SK-N-MC (cell line): ENCODE data around the gene JAK1.

Experiments used
- DNase-seq: peaks from one replicate; pipeline ENCODE4 v3.0.0-alpha.2; 2011; ENCODE audit warnings: low read depth, low spot score
- H3K27ac ChIP-seq: fragments of 200-600 bp; sonication (generic); 2 replicates; pipeline ENCODE4 v1.5.1; 2016; ENCODE audit warnings: mixed run types
- H3K36me3 ChIP-seq: fragments of 200-600 bp; sonication (generic); 2 replicates; pipeline ENCODE4 v1.6.1; 2017; ENCODE audit warnings: antibody characterized with exemption, low read length, mixed read lengths; ENCODE audit not compliant: insufficient read depth
- H3K4me3 ChIP-seq: fragments of 200-600 bp; sonication (generic); 2 replicates; pipeline ENCODE4 v1.5.1; 2016
- H3K9ac ChIP-seq: fragments of 200-600 bp; sonication (generic); 2 replicates; pipeline ENCODE4 v1.8.0; 2017; ENCODE audit warnings: mixed run types, mixed read lengths; ENCODE audit not compliant: insufficient read length
- H3K9me3 ChIP-seq: fragments of 200-600 bp; sonication (generic); 2 replicates; pipeline ENCODE4 v1.6.1; 2017; ENCODE audit warnings: low read depth, mild to moderate bottlenecking, antibody characterized with exemption, low read length, moderate library complexity, mixed read lengths
- EZH2 ChIP-seq: fragments of 200-600 bp; sonication (generic); IDR thresholded peaks from one replicate; pipeline ENCODE4 v1.6.1; 2017; ENCODE audit warnings: antibody characterized with exemption
- FOXP2 ChIP-seq: optimal IDR thresholded peaks from 2 replicates; pipeline ENCODE3; 2011; ENCODE audit warnings: mild to moderate bottlenecking, moderate library complexity; ENCODE audit not compliant: insufficient read depth; ENCODE audit errors: extremely low read length, control extremely low read depth
- POLR2AphosphoS5 ChIP-seq: IDR thresholded peaks from 2 replicates; pipeline ENCODE4 v1.6.1; 2012; ENCODE audit warnings: mild to moderate bottlenecking, low read depth, low read length, borderline replicate concordance

Gene JAK1

DNA sequence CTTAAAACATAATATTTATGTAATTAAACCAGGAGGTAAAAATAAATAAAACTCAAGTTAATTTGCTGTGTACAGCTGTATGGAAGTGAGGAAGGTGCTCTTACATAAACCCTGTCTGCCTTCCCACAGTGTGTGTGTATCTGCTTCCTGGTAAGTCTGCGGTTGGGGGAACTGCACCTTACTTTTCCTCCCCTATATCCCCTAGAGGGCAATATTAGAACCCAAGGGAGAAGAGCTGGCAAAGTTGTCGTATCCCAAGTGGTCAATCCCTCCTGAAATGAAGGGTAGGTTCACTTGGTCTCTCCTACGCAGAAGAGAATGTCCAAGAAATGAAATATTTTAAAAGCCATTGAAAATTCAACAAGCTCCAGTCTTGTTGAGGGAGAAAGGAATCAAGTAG lies 17.8 kb upstream of the JAK1 start:
- H3K9ac ChIP-seq, result no peak overlapping the region
- H3K9me3 ChIP-seq, result no peaks in the 10 kb centered on the region
- DNase-seq, result no peak
- no peak for TF ChIP-seq POLR2AphosphoS5
- TF ChIP-seq EZH2, result no peak
- TF ChIP-seq FOXP2, result no peak
- H3K36me3 ChIP-seq, result no peaks in the 10 kb centered on the region
- H3K27ac ChIP-seq, result no peak overlapping the region
- no peak overlapping the region for H3K4me3 ChIP-seq

- H3K9me3 ChIP-seq, result no peaks in the 10 kb centered on the region
- TF ChIP-seq POLR2AphosphoS5, result no peak
- TF ChIP-seq FOXP2, result no peak
- no peak for TF ChIP-seq EZH2
- H3K4me3 ChIP-seq, result peak overlapping the region; percentile 30; the same call in 1 of the 2 replicates
- H3K36me3 ChIP-seq, result no peaks in the 10 kb centered on the region
- H3K9ac ChIP-seq, result no peak overlapping the region
- no peak for DNase-seq
- H3K27ac ChIP-seq, result no peak overlapping the region
Measured at GRCh38 chr1:64983110-64983509, 16.8 kb upstream of the JAK1 start.

DNA sequence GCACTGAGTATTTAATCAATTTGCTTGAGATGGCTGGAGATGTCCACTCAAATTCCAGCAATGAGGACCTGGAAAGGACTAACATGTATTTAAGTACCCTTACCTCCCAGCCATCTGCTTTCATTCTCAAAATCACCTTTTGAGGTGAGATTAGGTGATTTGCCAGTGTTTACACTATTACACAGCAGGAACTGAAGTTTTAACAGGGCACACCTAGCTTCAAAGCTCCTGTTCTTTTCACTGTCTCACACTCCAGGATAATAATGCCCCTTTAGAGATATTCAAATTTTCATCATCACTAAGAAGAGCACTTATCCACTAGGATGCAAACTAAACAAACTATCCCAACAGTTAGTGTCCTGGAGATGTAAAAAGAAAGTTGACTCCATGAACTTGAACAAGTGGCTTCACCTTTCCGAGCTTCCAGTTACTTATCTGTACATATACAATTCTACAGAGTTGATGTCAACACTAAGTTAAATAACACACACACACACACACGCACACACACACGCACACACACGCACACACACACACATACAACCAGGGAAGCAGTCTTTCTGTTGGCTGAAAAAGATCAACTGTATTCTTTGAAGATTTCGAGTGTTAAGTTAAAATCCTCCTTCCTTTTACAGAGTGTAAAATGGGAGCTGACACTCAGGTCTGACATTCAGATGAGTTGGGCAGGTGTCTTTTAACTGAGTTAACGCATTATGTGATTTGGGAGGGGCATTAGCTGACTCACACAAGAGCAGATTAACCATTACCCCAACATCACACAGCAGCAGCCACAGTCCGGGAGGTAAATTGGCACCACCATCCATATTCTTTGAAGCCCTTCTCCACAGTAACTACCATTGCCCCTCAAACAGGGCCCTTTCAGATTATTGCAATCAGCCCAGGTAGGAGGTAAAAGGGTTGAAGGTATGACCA lies 15.5 kb upstream of the JAK1 start:
- H3K36me3 ChIP-seq, result no peaks in the 10 kb centered on the region
- H3K9me3 ChIP-seq, result no peaks in the 10 kb centered on the region
- H3K4me3 ChIP-seq, result no peak overlapping the region
- DNase-seq, result no peak
- H3K9ac ChIP-seq, result no peak overlapping the region
- H3K27ac ChIP-seq, result no peak overlapping the region
- no peak for TF ChIP-seq FOXP2
- TF ChIP-seq POLR2AphosphoS5, result no peak
- no peak for TF ChIP-seq EZH2

- H3K27ac ChIP-seq, result no peak overlapping the region
- no peak for DNase-seq
- H3K9me3 ChIP-seq, result no peaks in the 10 kb centered on the region
- H3K4me3 ChIP-seq, result no peak overlapping the region
- H3K36me3 ChIP-seq, result no peaks in the 10 kb centered on the region
- H3K9ac ChIP-seq, result no peak overlapping the region
- no peak for TF ChIP-seq POLR2AphosphoS5
Measured at GRCh38 chr1:64980745-64981600, 14.6 kb upstream of the JAK1 start.

DNA sequence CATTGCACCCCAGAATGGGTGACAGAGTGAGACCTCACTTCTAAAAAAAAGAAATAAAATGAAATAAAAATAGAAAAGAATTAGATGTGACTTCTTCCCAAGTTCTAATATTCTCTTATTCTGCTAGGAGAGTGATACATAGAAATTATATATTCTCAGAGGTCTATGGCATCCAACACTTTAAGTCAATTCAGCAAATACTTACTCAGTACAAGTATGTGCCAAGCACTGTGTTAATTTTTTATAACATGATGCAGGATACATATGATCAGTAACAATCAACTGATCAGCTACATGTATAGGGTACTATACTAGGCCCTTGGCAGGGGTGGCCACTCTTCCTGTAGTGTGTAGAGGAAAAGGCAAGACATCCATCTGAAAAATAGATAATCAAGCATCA lies 13.0 kb upstream of the JAK1 start:
- Histone ChIP-seq H3K4me3 (no peak overlapping the region), H3K9ac (no peak overlapping the region), H3K36me3 (no peaks in the 10 kb centered on the region), H3K27ac (no peak overlapping the region), H3K9me3 (no peaks in the 10 kb centered on the region)
- DNase-seq, result no peak
- TF ChIP-seq POLR2AphosphoS5 (no peak), FOXP2 (no peak), EZH2 (no peak)

GRCh38 chr1:64976361-64976760 lies 10.0 kb upstream of the JAK1 start:
- Histone ChIP-seq H3K36me3 (no peaks in the 10 kb centered on the region), H3K4me3 (no peak overlapping the region), H3K27ac (no peak overlapping the region), H3K9me3 (no peaks in the 10 kb centered on the region), H3K9ac (no peak overlapping the region)
- TF ChIP-seq POLR2AphosphoS5, result no peak
- no peak for TF ChIP-seq EZH2
- no peak for TF ChIP-seq FOXP2
- DNase-seq, result no peak

DNA sequence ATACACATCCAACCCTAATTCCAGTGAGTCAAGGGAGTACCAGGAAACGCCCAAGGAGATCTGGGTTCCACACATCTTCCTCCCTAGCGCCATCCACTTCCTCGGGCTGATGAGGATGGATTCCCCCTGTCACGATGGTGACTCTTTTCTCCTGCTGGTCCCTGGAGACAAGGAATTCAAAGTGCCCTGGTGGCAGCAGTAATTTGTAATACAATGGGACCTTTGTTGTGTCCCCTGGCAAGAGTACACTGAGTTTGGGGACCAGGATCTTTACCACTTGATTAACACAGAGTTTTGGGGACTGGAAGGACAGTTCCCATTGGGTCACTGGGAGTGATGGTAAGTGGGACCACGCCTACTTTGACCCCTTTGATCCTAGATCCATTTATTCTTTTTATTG lies 9.4 kb upstream of the JAK1 start:
- no peaks in the 10 kb centered on the region for H3K36me3 ChIP-seq
- H3K9me3 ChIP-seq, result no peaks in the 10 kb centered on the region
- TF ChIP-seq POLR2AphosphoS5, result no peak
- no peak for TF ChIP-seq FOXP2
- TF ChIP-seq EZH2, result no peak
- H3K9ac ChIP-seq, result no peak overlapping the region
- H3K27ac ChIP-seq, result no peak overlapping the region
- no peak overlapping the region for H3K4me3 ChIP-seq
- DNase-seq, result no peak

- Histone ChIP-seq H3K36me3 (no peaks in the 10 kb centered on the region), H3K9me3 (no peaks in the 10 kb centered on the region), H3K9ac (no peak overlapping the region), H3K4me3 (no peak overlapping the region), H3K27ac (no peak overlapping the region)
- no peak for TF ChIP-seq FOXP2
- no peak for TF ChIP-seq POLR2AphosphoS5
- no peak for TF ChIP-seq EZH2
- no peak for DNase-seq
Measured at GRCh38 chr1:64975127-64975526, 8.8 kb upstream of the JAK1 start.
